Bronchial epithelial cell (primary cell): ENCODE measurements around the gene ACTR3C. TPM values are rescaled to one million over a fixed set of nuclear protein-coding genes. Genes with fewer than 3 reads are reported as not detected.
A peak's percentile ranks its signal among the peaks of the same experiment; 100 is the strongest.

Experiments
- DNase-seq: peaks from one replicate; pipeline ENCODE4 v3.0.0-alpha.2; 2010; ENCODE audit warnings: low read depth
- FAIRE-seq: peaks from 2 replicates; lab custom pipeline; 2011; peaks lifted over from hg19 to GRCh38; lab: Jason Lieb, UNC
- H3K27me3 ChIP-seq: 2 replicates; pipeline ENCODE4 v1.5.1; 2011; ENCODE audit warnings: low read length; ENCODE audit not compliant: control insufficient read depth, insufficient read depth
- H3K36me3 ChIP-seq: 2 replicates; pipeline ENCODE4 v1.5.1; 2011; ENCODE audit warnings: low read length; ENCODE audit not compliant: control insufficient read depth, insufficient read depth
- H3K4me3 ChIP-seq: 2 replicates; pipeline ENCODE4 v1.5.1; 2011; ENCODE audit warnings: mild to moderate bottlenecking, low read depth, low read length, control low read depth
- CTCF ChIP-seq: IDR thresholded peaks from 2 replicates; pipeline ENCODE4 v1.5.1; 2011; ENCODE audit warnings: mild to moderate bottlenecking, moderate library complexity, low read length, control low read depth, inconsistent platforms; ENCODE audit not compliant: insufficient read depth, severe bottlenecking
- total RNA-seq: library from RNA; depleted of rRNA; stranded (reverse); fragments of >200 nt; gene quantifications from 2 replicates; pipeline ENCODE4 v1.2.1, GENCODE V29; 2014

ACTR3C gene
- total RNA-seq, 1 donor from 2014 or later = 4.2 TPM

GRCh38 chr7:150357270-150357669 is 33.9 kb upstream of the ACTR3C start:
- Histone ChIP-seq H3K27me3 (no peaks in the 10 kb centered on the region), H3K4me3 (no peak overlapping the region), H3K36me3 (no peaks in the 10 kb centered on the region)
- FAIRE-seq (no peak), DNase-seq (no peak)
- no peak for TF ChIP-seq CTCF

- peak; percentile 70 for TF ChIP-seq CTCF
- FAIRE-seq (no peak), DNase-seq (no peak)
- no peaks in the 10 kb centered on the region for H3K27me3 ChIP-seq
- no peak overlapping the region for H3K4me3 ChIP-seq
- no peaks in the 10 kb centered on the region for H3K36me3 ChIP-seq
Measured at GRCh38 chr7:150356265-150356897, 33.0 kb upstream of the ACTR3C start.

- Histone ChIP-seq H3K4me3 (no peak overlapping the region), H3K27me3 (no peaks in the 10 kb centered on the region), H3K36me3 (no peaks in the 10 kb centered on the region)
- FAIRE-seq (no peak), DNase-seq (no peak)
- TF ChIP-seq CTCF = no peak
Measured at GRCh38 chr7:150355666-150356059, 32.3 kb upstream of the ACTR3C start.

- Histone ChIP-seq H3K27me3 (no peaks in the 10 kb centered on the region), H3K36me3 (no peaks in the 10 kb centered on the region), H3K4me3 (no peak overlapping the region)
- no peak for TF ChIP-seq CTCF
- FAIRE-seq (no peak), DNase-seq (no peak)
Measured at GRCh38 chr7:150351587-150352194, 28.3 kb upstream of the ACTR3C start.

GRCh38 chr7:150346922-150347321 is 23.6 kb upstream of the ACTR3C start:
- TF ChIP-seq CTCF = no peak
- Histone ChIP-seq H3K36me3 (no peaks in the 10 kb centered on the region), H3K4me3 (no peak overlapping the region), H3K27me3 (peaks cover 13% of the 10 kb centered on the region)
- DNase-seq (no peak), FAIRE-seq (no peak)
